SK-N-SH (cell line): ENCODE measurements around the gene PIP4K2C.

Experiments used
- SIN3A ChIP-seq: IDR thresholded peaks from 2 replicates; pipeline ENCODE4 v1.6.1; 2012; ENCODE audit warnings: low read depth, mild to moderate bottlenecking, low read length, moderate library complexity, borderline replicate concordance
- TEAD4 ChIP-seq: IDR thresholded peaks from 2 replicates; pipeline ENCODE4 v1.4.0; 2012; ENCODE audit warnings: mild to moderate bottlenecking, borderline replicate concordance; ENCODE audit not compliant: insufficient read depth

DNA sequence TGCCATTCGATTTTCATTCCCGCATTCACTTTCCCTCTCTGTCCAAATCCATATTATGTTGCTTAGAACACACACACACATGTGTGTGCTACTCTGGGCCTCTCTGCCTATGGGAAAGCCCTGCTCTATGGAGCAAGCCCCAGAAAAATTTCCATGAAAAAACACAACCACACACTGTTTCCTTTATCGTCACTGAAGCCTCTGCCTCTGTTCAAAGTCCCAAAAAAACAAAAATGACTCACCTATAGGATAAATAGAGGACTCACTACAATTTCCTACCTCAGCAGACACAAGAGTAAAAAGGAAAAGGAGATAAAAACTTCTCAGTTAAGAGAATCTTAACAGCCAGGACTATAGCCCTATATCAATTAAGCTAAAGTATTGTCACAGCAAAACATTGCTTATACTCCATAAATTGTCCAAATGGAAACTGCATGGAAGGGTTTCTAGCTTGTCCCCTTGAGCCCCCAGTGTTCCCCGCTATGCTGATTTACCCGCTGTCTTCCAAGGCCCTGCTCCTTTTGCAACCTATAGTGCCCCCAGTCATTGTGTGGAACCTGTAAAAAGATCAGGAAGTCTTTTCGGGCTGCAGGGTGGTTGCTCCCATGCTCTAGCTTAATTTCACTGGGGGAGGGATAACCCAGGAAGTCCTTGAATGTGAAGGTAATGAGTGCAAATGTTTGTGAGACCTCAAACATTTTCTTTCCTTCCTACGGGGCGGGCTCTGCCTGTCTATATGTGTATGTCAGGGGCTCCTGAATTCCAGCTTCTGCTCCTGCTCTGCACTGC, 11.1 kb upstream of the PIP4K2C start:
- TF ChIP-seq SIN3A (no peak), TEAD4 (no peak)
